A549 (cell line): ENCODE data around the gene KIF16B.

Experiments
- EP300 ChIP-seq, 2 experiments: fragments of >200 bp; sonication (Bioruptor Twin); formaldehyde crosslinking; IDR thresholded peaks; 2 replicates in 1 of 2; 3 replicates in 1 of 2; pipeline ENCODE4 v1.6.1; 2016 to 2017
- JUN ChIP-seq, 2 experiments: fragments of >200 bp; sonication (Bioruptor Twin); formaldehyde crosslinking; IDR thresholded peaks; 2 replicates in 1 of 2; 3 replicates in 1 of 2; pipeline ENCODE4 v1.6.1; 2016 to 2017
- MAX ChIP-seq: IDR thresholded peaks from 2 replicates; pipeline ENCODE4 v1.6.1; 2012
- RFX5 ChIP-seq: fragments of 450-650 bp; IDR thresholded peaks from 2 replicates; pipeline ENCODE4 v1.7.1; 2014; ENCODE audit warnings: antibody characterized with exemption, mild to moderate bottlenecking, moderate library complexity
- TF ChIP-seq, protein P1 (sequence below): fragments of 200-600 bp; sonication (generic); IDR thresholded peaks from 2 replicates; pipeline ENCODE4 v1.6.1; 2016; ENCODE audit warnings: antibody characterized with exemption, mild to moderate bottlenecking, moderate library complexity
- TF ChIP-seq, protein P2 (sequence below): fragments of >200 bp; sonication (Bioruptor Twin); formaldehyde crosslinking; IDR thresholded peaks from 3 replicates; pipeline ENCODE4 v1.5.1; 2016

GRCh38 chr20:16395366-16395765 is 177.9 kb downstream of the KIF16B start:
- TF ChIP-seq, protein P1, sequence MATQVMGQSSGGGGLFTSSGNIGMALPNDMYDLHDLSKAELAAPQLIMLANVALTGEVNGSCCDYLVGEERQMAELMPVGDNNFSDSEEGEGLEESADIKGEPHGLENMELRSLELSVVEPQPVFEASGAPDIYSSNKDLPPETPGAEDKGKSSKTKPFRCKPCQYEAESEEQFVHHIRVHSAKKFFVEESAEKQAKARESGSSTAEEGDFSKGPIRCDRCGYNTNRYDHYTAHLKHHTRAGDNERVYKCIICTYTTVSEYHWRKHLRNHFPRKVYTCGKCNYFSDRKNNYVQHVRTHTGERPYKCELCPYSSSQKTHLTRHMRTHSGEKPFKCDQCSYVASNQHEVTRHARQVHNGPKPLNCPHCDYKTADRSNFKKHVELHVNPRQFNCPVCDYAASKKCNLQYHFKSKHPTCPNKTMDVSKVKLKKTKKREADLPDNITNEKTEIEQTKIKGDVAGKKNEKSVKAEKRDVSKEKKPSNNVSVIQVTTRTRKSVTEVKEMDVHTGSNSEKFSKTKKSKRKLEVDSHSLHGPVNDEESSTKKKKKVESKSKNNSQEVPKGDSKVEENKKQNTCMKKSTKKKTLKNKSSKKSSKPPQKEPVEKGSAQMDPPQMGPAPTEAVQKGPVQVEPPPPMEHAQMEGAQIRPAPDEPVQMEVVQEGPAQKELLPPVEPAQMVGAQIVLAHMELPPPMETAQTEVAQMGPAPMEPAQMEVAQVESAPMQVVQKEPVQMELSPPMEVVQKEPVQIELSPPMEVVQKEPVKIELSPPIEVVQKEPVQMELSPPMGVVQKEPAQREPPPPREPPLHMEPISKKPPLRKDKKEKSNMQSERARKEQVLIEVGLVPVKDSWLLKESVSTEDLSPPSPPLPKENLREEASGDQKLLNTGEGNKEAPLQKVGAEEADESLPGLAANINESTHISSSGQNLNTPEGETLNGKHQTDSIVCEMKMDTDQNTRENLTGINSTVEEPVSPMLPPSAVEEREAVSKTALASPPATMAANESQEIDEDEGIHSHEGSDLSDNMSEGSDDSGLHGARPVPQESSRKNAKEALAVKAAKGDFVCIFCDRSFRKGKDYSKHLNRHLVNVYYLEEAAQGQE: no peak
- TF ChIP-seq JUN (IDR thresholded peaks at IDR 0.05): no peak
- TF ChIP-seq MAX: no peak
- TF ChIP-seq RFX5: no peak
- no peak for TF ChIP-seq EP300 (IDR thresholded peaks at IDR 0.05)
- TF ChIP-seq, protein P2, sequence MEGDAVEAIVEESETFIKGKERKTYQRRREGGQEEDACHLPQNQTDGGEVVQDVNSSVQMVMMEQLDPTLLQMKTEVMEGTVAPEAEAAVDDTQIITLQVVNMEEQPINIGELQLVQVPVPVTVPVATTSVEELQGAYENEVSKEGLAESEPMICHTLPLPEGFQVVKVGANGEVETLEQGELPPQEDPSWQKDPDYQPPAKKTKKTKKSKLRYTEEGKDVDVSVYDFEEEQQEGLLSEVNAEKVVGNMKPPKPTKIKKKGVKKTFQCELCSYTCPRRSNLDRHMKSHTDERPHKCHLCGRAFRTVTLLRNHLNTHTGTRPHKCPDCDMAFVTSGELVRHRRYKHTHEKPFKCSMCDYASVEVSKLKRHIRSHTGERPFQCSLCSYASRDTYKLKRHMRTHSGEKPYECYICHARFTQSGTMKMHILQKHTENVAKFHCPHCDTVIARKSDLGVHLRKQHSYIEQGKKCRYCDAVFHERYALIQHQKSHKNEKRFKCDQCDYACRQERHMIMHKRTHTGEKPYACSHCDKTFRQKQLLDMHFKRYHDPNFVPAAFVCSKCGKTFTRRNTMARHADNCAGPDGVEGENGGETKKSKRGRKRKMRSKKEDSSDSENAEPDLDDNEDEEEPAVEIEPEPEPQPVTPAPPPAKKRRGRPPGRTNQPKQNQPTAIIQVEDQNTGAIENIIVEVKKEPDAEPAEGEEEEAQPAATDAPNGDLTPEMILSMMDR: no peak
